SH-SY5Y (cell line): ENCODE data around the gene DENND10.

ENCODE experiments used
- GATA2 ChIP-seq: IDR thresholded peaks from 2 replicates; pipeline ENCODE4 v1.6.1; 2011; ENCODE audit warnings: mild to moderate bottlenecking, low read depth, low read length
- GATA3 ChIP-seq: IDR thresholded peaks from 2 replicates; pipeline ENCODE4 v1.6.1; 2011; ENCODE audit warnings: low read depth, mild to moderate bottlenecking, low read length, moderate library complexity

- TF ChIP-seq GATA3 (no peak), GATA2 (no peak)
These were observed 3.3 kb upstream of the DENND10 start for GRCh38 chr10:119100434-119101238.
